Coronary artery (tissue), 2 donors: ENCODE results near the gene OXLD1.

Source experiments
- DNase-seq: peaks from one replicate; pipeline ENCODE4 v3.0.0-alpha.2; 2017; ENCODE audit warnings: low spot score
- H3K27ac ChIP-seq, 2 donors: fragments of 200-600 bp; sonication (generic); one replicate each; pipeline ENCODE4 v1.5.1; 2016 to 2019
- H3K4me3 ChIP-seq: fragments of 200-600 bp; sonication (generic); 2 replicates; pipeline ENCODE4 v1.5.1; 2016; ENCODE audit warnings: mild to moderate bottlenecking, moderate library complexity
- CTCF ChIP-seq: fragments of 200-600 bp; sonication (generic); IDR thresholded peaks from one replicate; pipeline ENCODE4 v1.5.1; 2019; ENCODE audit warnings: antibody characterized with exemption

OXLD1 gene

GRCh38 chr17:81672954-81673353, 6.5 kb upstream of the OXLD1 start:
- DNase-seq = no peak
- H3K27ac ChIP-seq = no peak overlapping the region
- H3K4me3 ChIP-seq = no peak overlapping the region
- no peak for TF ChIP-seq CTCF

- H3K27ac ChIP-seq = no peak overlapping the region
- TF ChIP-seq CTCF = no peak
- DNase-seq = no peak
- no peak overlapping the region for H3K4me3 ChIP-seq
Observed at GRCh38 chr17:81672504-81672903, 6.1 kb upstream of the OXLD1 start.

- DNase-seq = no peak
- Histone ChIP-seq H3K4me3 (peak overlapping the region; percentile 87), H3K27ac (no peak overlapping the region)
- no peak for TF ChIP-seq CTCF
Observed at GRCh38 chr17:81667754-81668153, 1.3 kb upstream of the OXLD1 start.

GRCh38 chr17:81666092-81666341, 388 bp downstream of the OXLD1 start:
- H3K4me3 ChIP-seq = peak overlapping the region; percentile 87
- no peak for TF ChIP-seq CTCF
- no peak for DNase-seq
- peak overlapping the region; percentile 61 to 84 for H3K27ac ChIP-seq

- TF ChIP-seq CTCF = no peak
- H3K27ac ChIP-seq = peak overlapping the region; percentile 61 to 84
- no peak for DNase-seq
- peak overlapping the region; percentile 87 for H3K4me3 ChIP-seq
Observed at GRCh38 chr17:81665205-81666091, 957 bp downstream of the OXLD1 start.

- no peak for TF ChIP-seq CTCF
- no peak overlapping the region for H3K27ac ChIP-seq
- no peak overlapping the region for H3K4me3 ChIP-seq
- no peak for DNase-seq
Observed at GRCh38 chr17:81664051-81664470, 2.3 kb downstream of the OXLD1 start.

- no peak for TF ChIP-seq CTCF
- Histone ChIP-seq H3K27ac (no peak overlapping the region), H3K4me3 (no peak overlapping the region)
- DNase-seq = no peak
Observed at GRCh38 chr17:81662002-81662401, 4.4 kb downstream of the OXLD1 start.
